ENCODE results near the gene TIPIN. TPM values are rescaled to one million over a fixed set of nuclear protein-coding genes. Genes with fewer than 3 reads are reported as not detected.
A peak's percentile ranks its signal among the peaks of the same experiment; 100 is the strongest.

TIPIN gene
- total RNA-seq, 2 experiments from 2014 or later: 3.7 to 3.9 TPM

- Histone ChIP-seq H3K36me3 (ENCODE audit: insufficient read depth, low read length) (no peaks in the 10 kb centered on the region), H3K27ac (ENCODE audit: low read depth in 1 of 2, low read length in 2 of 2) (peak overlapping the region; percentile 16 to 66), H3K4me1 (ENCODE audit: insufficient read depth, low read length) (peaks cover 67% of the 10 kb centered on the region), H3K27me3 (ENCODE audit: control insufficient read depth in 1 of 2, insufficient read depth in 2 of 2, low read length in 2 of 2) (no peaks in the 10 kb centered on the region), H3K9me3 (ENCODE audit: control insufficient read depth in 1 of 2, insufficient read depth in 1 of 2, low read length in 2 of 2) (no peaks in the 10 kb centered on the region), H3K4me3 (ENCODE audit: low read length) (peak overlapping the region; percentile 75)
- CTCF ChIA-PET: interaction anchor here (0.6 to 8.2 kb wide), 3 partner anchors 14 to 110 kb away, joined by 3 to 107 read pairs (median 34); partner anchors contain the start of gene SNAPC5
- Mint-ChIP-seq H3K4me1 (ENCODE audit: low read depth) (peaks cover 76% of the 10 kb centered on the region), H3K27ac (peak overlapping the region; percentile 96), H3K4me3 (peak overlapping the region; percentile 99), H3K9me3 (no peaks in the 10 kb centered on the region), H3K27me3 (no peaks in the 10 kb centered on the region), H3K36me3 (ENCODE audit: low read depth) (peaks cover 22% of the 10 kb centered on the region)
- DNase-seq (peak in 1 of 14 experiments; percentile 21), ATAC-seq (ENCODE audit: poor library complexity) (no peak)
- POLR2A ChIA-PET: interaction anchor here (0.6 to 7.0 kb wide), 8 partner anchors 13 to 117 kb away, joined by 3 to 94 read pairs (median 12); partner anchors contain the start of genes RPL4, SNAPC5, TIPIN and ZWILCH
- TF ChIP-seq, protein P1, sequence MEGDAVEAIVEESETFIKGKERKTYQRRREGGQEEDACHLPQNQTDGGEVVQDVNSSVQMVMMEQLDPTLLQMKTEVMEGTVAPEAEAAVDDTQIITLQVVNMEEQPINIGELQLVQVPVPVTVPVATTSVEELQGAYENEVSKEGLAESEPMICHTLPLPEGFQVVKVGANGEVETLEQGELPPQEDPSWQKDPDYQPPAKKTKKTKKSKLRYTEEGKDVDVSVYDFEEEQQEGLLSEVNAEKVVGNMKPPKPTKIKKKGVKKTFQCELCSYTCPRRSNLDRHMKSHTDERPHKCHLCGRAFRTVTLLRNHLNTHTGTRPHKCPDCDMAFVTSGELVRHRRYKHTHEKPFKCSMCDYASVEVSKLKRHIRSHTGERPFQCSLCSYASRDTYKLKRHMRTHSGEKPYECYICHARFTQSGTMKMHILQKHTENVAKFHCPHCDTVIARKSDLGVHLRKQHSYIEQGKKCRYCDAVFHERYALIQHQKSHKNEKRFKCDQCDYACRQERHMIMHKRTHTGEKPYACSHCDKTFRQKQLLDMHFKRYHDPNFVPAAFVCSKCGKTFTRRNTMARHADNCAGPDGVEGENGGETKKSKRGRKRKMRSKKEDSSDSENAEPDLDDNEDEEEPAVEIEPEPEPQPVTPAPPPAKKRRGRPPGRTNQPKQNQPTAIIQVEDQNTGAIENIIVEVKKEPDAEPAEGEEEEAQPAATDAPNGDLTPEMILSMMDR (IDR thresholded peaks at IDR 0.05): no peak
- intact Hi-C loops (cut with DNase I, micrococcal nuclease): loop anchor here (5.0 to 10.0 kb wide), 4 partner anchors 34 to 1494 kb away; partner anchors contain the start of gene DIS3L (in 1 of the 2)
These were observed 32.1 kb upstream of the TIPIN start for GRCh38 chr15:66388576-66388975.

DNA sequence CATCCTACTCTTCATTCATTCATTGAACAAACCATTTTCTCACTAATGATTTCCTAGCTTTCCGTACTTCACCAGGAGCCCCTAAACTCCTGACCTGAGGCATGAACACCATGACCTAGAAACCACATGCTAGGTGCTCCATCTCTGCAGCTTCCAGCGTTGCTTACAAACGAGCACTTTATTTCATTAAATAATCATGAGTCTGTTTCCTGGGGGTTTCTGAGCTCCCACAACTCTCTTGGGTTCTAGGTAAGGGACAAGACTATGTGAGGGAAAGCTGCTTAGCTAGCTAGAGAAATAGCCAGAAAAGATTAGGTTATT, 31.5 kb upstream of the TIPIN start:
- DNase-seq (no peak), ATAC-seq (ENCODE audit: poor library complexity) (no peak)
- peaks cover 70% of the 10 kb centered on the region for H3K4me1 Mint-ChIP-seq (ENCODE audit: low read depth)
- Histone ChIP-seq H3K9me3 (ENCODE audit: control insufficient read depth in 1 of 2, insufficient read depth in 1 of 2, low read length in 2 of 2) (no peaks in the 10 kb centered on the region), H3K4me1 (ENCODE audit: insufficient read depth, low read length) (peaks cover 61% of the 10 kb centered on the region), H3K27ac (ENCODE audit: low read depth in 1 of 2, low read length in 2 of 2) (peak overlapping the region in 1 of 2 donors; percentile 66), H3K4me3 (ENCODE audit: low read length) (peak overlapping the region; percentile 75), H3K27me3 (ENCODE audit: control insufficient read depth in 1 of 2, insufficient read depth in 2 of 2, low read length in 2 of 2) (no peaks in the 10 kb centered on the region), H3K36me3 (ENCODE audit: insufficient read depth, low read length) (no peaks in the 10 kb centered on the region)
- TF ChIP-seq, protein P1 (IDR thresholded peaks at IDR 0.05): no peak
- no peaks in the 10 kb centered on the region for H3K9me3 Mint-ChIP-seq
- ChIA-PET POLR2A (interaction anchor here (0.6 to 7.0 kb wide), 12 partner anchors 13 to 596 kb away, joined by 3 to 94 read pairs (median 5); partner anchors contain the start of genes DENND4A, RPL4, SNAPC5 and TIPIN), CTCF (interaction anchor here (0.6 to 8.2 kb wide), 5 partner anchors 15 to 110 kb away, joined by 3 to 107 read pairs (median 9); partner anchors contain the start of gene SNAPC5)
- H3K4me3 Mint-ChIP-seq: peak overlapping the region; percentile 99
- no peaks in the 10 kb centered on the region for H3K27me3 Mint-ChIP-seq
- peak overlapping the region; percentile 96 for H3K27ac Mint-ChIP-seq
- H3K36me3 Mint-ChIP-seq (ENCODE audit: low read depth): peaks cover 22% of the 10 kb centered on the region
- intact Hi-C loops (cut with DNase I, micrococcal nuclease): loop anchor here (5.0 to 10.0 kb wide), 4 partner anchors 34 to 1493 kb away; partner anchors contain the start of gene DIS3L (in 1 of the 2)

DNA sequence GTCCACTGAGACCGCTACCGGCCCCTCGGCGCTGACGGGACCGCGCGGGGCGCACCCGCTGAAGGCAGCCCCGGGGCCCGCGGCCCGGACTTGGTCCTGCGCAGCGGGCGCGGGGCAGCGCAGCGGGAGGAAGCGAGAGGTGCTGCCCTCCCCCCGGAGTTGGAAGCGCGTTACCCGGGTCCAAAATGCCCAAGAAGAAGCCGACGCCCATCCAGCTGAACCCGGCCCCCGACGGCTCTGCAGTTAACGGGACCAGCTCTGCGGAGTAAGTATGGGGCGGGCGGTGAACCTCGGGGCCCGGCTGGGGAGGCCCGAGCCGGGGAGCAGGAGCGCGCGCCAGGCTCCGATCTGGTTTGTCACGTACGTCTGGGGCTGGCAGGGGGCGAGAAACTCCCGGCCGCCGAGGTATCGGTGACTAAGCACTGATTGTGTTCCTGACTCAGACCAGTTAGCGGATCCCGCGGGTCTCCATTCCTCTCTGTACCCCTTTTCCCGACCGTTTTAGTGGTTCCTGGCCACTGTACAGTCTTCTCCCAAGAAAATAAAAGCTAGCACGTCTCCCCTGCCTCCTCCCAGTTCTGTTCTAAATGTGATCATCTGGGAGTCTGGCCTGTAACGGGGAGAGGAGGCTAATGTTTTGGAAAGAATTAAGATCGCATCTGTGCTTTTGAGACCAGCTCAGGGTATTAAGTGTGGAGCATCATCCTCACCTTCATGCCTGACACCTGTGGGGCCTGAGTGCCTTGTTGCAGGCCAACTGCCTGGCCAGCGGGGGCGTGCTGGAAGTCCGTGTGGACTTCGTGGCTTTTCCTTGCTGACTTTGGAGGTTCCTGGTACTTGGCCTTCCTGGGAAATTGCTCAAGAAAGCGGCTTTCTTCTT, 30.9 kb upstream of the TIPIN start:
- Mint-ChIP-seq H3K27me3 (no peaks in the 10 kb centered on the region), H3K36me3 (ENCODE audit: low read depth) (peaks cover 22% of the 10 kb centered on the region), H3K4me1 (ENCODE audit: low read depth) (peaks cover 67% of the 10 kb centered on the region), H3K27ac (peak overlapping the region; percentile 96), H3K4me3 (peak overlapping the region; percentile 99), H3K9me3 (no peaks in the 10 kb centered on the region)
- TF ChIP-seq, protein P1 (IDR thresholded peaks at IDR 0.05): no peak
- Histone ChIP-seq H3K4me1 (ENCODE audit: insufficient read depth, low read length) (peaks cover 55% of the 10 kb centered on the region), H3K36me3 (ENCODE audit: insufficient read depth, low read length) (no peaks in the 10 kb centered on the region), H3K4me3 (ENCODE audit: low read length) (peak overlapping the region; percentile 75), H3K9me3 (ENCODE audit: control insufficient read depth in 1 of 2, insufficient read depth in 1 of 2, low read length in 2 of 2) (no peaks in the 10 kb centered on the region), H3K27ac (ENCODE audit: low read depth in 1 of 2, low read length in 2 of 2) (peak overlapping the region; percentile 6 to 66), H3K27me3 (ENCODE audit: control insufficient read depth in 1 of 2, insufficient read depth in 2 of 2, low read length in 2 of 2) (no peaks in the 10 kb centered on the region)
- ATAC-seq (ENCODE audit: poor library complexity): peak; percentile 30
- peak; percentile 41 to 85 (median 62) for DNase-seq
- intact Hi-C loops (cut with DNase I, micrococcal nuclease): loop anchor here (2.0 to 10.0 kb wide), 5 partner anchors 15 to 1493 kb away; partner anchors contain the start of gene DIS3L (in 1 of the 2)
- POLR2A ChIA-PET: interaction anchor here (0.6 to 7.0 kb wide), 17 partner anchors 14 to 596 kb away, joined by 3 to 94 read pairs (median 5); partner anchors contain the start of genes DENND4A, DIS3L, RPL4 and SNAPC5
- CTCF ChIA-PET: interaction anchor here (0.8 to 8.2 kb wide), 13 partner anchors 15 to 776 kb away, joined by 3 to 107 read pairs (median 4); partner anchors contain the start of genes INTS14, RPL4, SNAPC5 and TIPIN

All from CD4-positive, alpha-beta T cell (primary cell).